Measurements from ENCODE around the gene SRPX.

Gene SRPX

DNA sequence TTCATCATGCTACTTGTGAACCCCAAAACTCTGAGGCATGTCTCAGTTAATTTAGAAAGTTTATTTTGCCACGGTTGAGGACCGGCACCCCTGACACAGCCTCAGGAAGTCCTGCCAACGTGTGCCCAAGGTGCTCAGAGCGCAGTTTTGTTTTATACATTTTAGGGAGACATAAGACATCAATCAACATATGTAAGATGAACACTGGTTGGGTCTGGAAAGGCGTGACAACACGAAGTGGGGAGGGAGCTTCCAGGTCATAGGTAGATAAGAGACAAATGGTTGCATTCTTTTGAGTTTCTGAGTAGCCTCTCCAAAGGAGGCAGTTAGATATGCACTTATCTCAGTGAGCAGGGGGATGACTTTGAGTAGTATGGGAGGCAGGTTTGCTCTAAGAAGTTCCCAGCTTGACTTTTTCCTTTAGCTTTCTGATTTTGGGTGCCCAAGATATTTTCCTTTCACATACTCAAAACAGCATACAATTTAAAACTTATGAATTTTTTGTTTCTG is 115.4 kb downstream of the SRPX start:
- H3K36me3 ChIP-seq (replicated peaks) = no peaks in the 10 kb centered on the region
- no peaks in the 10 kb centered on the region for H3K27me3 ChIP-seq (ENCODE audit: low read depth)
- H3K4me3 ChIP-seq = no peak overlapping the region
- in situ Hi-C loops (cut with MboI; ENCODE audit: low sequenced_read_pairs) = no loop called here
- H3K9me3 ChIP-seq = no peaks in the 10 kb centered on the region
- H3K4me1 ChIP-seq = no peaks in the 10 kb centered on the region
- DNase-seq (ENCODE audit: low spot score in 2 of 2) = no peak

DNA sequence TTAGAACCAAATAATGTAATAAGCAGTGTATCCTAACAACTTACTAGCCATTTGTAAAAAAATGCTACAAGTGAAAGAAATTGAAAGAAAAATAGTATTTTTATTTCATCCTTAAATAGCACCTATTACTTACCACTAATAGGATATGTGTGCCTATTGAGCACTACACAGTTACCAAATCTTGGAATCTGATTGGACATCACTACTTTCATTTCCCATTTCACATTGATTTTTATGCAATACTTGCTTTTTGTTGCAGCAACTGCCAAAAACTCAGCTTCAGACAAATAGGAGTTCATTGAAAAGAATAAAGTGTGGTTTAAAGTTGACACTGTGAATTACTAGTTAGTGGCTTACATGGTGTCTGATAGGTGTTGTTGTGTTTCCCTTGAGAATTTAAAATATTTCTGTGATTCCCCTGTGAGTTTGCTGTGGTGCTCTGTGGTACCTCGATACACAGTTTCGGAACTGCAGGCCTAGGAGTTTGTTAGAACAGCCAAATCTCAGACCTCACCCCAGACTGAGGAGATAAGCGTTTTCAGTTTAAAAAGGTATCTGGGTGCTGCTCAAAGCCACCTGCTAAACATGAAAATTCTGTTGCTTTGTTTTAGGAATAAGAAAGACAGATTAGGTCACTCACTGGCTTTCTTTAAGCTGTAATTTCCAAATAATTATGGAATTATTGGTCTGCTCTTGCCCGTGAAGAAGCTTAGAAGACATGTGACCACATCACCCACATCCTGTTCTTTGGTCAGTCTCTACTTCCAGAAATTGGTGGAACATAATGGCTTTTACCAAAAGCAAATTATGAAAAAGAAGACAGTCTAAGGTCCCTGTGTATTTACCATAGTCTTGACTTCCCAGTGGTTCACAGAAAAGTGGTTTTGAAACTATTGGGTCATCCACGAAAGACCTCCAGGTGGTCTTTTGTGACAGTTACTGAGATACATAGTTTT is 116.5 kb downstream of the SRPX start:
- H3K4me1 ChIP-seq = no peaks in the 10 kb centered on the region
- no peaks in the 10 kb centered on the region for H3K9me3 ChIP-seq
- H3K27me3 ChIP-seq (ENCODE audit: low read depth) = no peaks in the 10 kb centered on the region
- H3K4me3 ChIP-seq = no peak overlapping the region
- no peaks in the 10 kb centered on the region for H3K36me3 ChIP-seq (replicated peaks)
- in situ Hi-C loops (cut with MboI; ENCODE audit: low sequenced_read_pairs) = no loop called here
- DNase-seq (ENCODE audit: low spot score in 2 of 2) = no peak

DNA sequence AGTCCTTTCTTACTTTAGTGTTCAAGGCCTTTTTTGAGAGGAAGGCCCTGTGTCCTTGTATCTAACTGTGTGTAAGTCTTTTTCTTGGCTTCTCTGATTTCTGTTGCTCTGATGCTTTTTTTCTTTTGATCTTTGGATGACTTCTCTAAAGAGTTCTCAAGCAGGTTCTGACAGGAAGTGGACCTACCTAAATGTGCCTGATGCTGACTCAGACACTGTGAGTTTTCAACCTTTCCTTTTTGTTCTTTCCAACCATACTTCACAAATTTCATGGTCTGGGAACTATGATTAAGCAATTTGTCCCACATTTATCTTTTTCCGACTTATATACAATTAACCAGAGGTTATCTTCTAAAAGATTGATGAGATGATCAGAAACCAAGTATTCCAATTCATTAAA is 117.8 kb downstream of the SRPX start:
- Histone ChIP-seq H3K27me3 (ENCODE audit: low read depth) (no peaks in the 10 kb centered on the region), H3K4me3 (no peak overlapping the region), H3K4me1 (no peaks in the 10 kb centered on the region), H3K36me3 (replicated peaks) (no peaks in the 10 kb centered on the region), H3K9me3 (no peaks in the 10 kb centered on the region)
- DNase-seq (ENCODE audit: low spot score in 2 of 2) = no peak
- in situ Hi-C loops (cut with MboI; ENCODE audit: low sequenced_read_pairs) = no loop called here

DNA sequence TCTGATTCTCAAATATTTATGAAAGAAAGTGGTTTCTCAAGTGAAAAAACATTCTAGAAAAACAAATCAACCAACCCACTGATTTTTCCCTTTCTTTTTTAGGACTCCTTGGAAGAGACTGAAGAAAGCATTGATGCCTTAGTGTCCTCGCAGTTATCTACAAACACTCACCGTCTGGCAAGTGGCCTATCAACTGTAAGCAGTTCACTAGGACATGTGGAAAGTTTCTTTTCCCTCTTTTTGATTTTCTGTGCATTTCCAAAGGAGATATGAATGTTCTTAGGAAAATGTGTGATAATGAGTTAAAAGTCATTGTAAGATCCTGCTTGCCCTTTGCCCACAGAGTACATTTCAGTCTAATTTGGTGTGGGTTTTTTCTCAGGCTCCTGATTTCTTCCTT is 118.4 kb downstream of the SRPX start:
- no peak for DNase-seq (ENCODE audit: low spot score in 2 of 2)
- Histone ChIP-seq H3K4me1 (no peaks in the 10 kb centered on the region), H3K9me3 (no peaks in the 10 kb centered on the region), H3K4me3 (no peak overlapping the region), H3K27me3 (ENCODE audit: low read depth) (no peaks in the 10 kb centered on the region), H3K36me3 (replicated peaks) (no peaks in the 10 kb centered on the region)
- in situ Hi-C loops (cut with MboI; ENCODE audit: low sequenced_read_pairs) = no loop called here

DNA sequence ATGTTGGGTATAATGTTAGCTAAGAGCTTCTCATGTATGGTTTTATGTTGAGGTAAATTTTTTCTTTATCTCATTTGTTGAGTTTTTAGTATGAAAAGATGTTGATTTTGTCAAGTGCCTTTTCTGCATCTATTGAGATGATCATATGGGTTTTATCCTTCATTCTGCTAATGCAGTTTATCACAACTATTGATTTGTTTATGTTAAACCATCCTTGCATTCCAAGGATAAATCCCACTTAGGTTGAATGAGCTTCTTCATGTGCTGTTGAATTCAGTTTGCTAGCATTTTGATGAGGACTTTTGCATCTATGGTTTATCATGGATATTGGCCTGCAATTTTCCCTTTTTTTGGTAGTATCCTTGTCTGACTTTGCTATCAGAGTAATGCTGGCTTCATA is 121.0 kb downstream of the SRPX start:
- H3K36me3 ChIP-seq (replicated peaks) = no peaks in the 10 kb centered on the region
- DNase-seq (ENCODE audit: low spot score in 2 of 2) = no peak
- no peaks in the 10 kb centered on the region for H3K27me3 ChIP-seq (ENCODE audit: low read depth)
- H3K4me3 ChIP-seq = no peak overlapping the region
- H3K4me1 ChIP-seq = no peaks in the 10 kb centered on the region
- in situ Hi-C loops (cut with MboI; ENCODE audit: low sequenced_read_pairs) = no loop called here
- H3K9me3 ChIP-seq = no peaks in the 10 kb centered on the region
